SK-N-SH (cell line): Measurements from ENCODE around the gene CRIP3.

Experiments
- CHD2 ChIP-seq: fragments of 150-350 bp; IDR thresholded peaks from 2 replicates; pipeline ENCODE4 v1.6.1; 2018; ENCODE audit warnings: low read length; ENCODE audit not compliant: partially characterized antibody
- EP300 ChIP-seq, 2 experiments: IDR thresholded peaks; 2 replicates each; pipeline versions ENCODE4 v1.4.0 to v1.6.1; 2012; ENCODE audit warnings: borderline replicate concordance in 1 of 2, low read depth in 1 of 2, low read length in 1 of 2
- EZH2phosphoT487 ChIP-seq: fragments of 200-600 bp; sonication (generic); IDR thresholded peaks from 2 replicates; pipeline ENCODE4 v1.6.1; 2017; ENCODE audit warnings: low read depth, mixed run types, mild to moderate bottlenecking, antibody characterized with exemption, moderate library complexity, borderline replicate concordance
- POLR2AphosphoS5 ChIP-seq: IDR thresholded peaks from 2 replicates; pipeline ENCODE4 v1.6.1; 2012; ENCODE audit warnings: low read depth, low read length
- RAD21 ChIP-seq: IDR thresholded peaks from 2 replicates; pipeline ENCODE4 v1.6.1; 2012; ENCODE audit warnings: mild to moderate bottlenecking, low read length
- RCOR1 ChIP-seq: fragments of 150-350 bp; IDR thresholded peaks from 2 replicates; pipeline ENCODE4 v1.6.1; 2017; ENCODE audit warnings: antibody characterized with exemption, low read length
- RXRA ChIP-seq: IDR thresholded peaks from 2 replicates; pipeline ENCODE4 v1.4.0; 2012; ENCODE audit warnings: low read depth, mild to moderate bottlenecking, borderline replicate concordance
- TAF1 ChIP-seq: IDR thresholded peaks from 2 replicates; pipeline ENCODE4 v1.6.1; 2012; ENCODE audit warnings: low read depth, mild to moderate bottlenecking, low read length, moderate library complexity, borderline replicate concordance
- TEAD4 ChIP-seq: IDR thresholded peaks from 2 replicates; pipeline ENCODE4 v1.4.0; 2012; ENCODE audit warnings: mild to moderate bottlenecking, borderline replicate concordance; ENCODE audit not compliant: insufficient read depth
- YY1 ChIP-seq: IDR thresholded peaks from 2 replicates; pipeline ENCODE4 v1.4.0; 2012; ENCODE audit warnings: low read depth, mild to moderate bottlenecking
- TF ChIP-seq, protein P1 (sequence below): fragments of 200-600 bp; sonication (generic); IDR thresholded peaks from 2 replicates; pipeline ENCODE4 v1.6.1; 2017; ENCODE audit warnings: antibody characterized with exemption, mild to moderate bottlenecking, moderate library complexity

DNA sequence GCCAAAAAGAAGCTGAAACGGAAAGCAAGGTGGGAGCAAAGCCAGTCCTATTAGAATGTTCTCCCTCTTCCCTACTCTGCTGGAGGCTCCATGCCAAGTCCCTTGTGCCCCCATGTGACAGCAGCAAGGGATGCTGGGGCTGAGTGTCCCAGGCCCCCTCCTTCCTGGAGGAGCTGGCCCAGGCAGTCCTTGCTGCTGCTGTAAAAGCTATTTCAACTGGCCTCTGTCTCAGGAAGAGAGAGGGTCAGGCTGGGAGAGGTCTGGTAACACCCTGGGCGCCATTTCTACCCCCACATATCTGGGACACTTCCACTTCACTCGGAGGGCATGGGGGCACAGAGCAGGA, 40.3 kb downstream of the CRIP3 start:
- TF ChIP-seq, protein P1, sequence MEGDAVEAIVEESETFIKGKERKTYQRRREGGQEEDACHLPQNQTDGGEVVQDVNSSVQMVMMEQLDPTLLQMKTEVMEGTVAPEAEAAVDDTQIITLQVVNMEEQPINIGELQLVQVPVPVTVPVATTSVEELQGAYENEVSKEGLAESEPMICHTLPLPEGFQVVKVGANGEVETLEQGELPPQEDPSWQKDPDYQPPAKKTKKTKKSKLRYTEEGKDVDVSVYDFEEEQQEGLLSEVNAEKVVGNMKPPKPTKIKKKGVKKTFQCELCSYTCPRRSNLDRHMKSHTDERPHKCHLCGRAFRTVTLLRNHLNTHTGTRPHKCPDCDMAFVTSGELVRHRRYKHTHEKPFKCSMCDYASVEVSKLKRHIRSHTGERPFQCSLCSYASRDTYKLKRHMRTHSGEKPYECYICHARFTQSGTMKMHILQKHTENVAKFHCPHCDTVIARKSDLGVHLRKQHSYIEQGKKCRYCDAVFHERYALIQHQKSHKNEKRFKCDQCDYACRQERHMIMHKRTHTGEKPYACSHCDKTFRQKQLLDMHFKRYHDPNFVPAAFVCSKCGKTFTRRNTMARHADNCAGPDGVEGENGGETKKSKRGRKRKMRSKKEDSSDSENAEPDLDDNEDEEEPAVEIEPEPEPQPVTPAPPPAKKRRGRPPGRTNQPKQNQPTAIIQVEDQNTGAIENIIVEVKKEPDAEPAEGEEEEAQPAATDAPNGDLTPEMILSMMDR, result no peak
- no peak for TF ChIP-seq EP300 (IDR thresholded peaks at IDR 0.05; ENCODE audit: borderline replicate concordance in 1 of 2, low read depth in 1 of 2, low read length in 1 of 2)
- TF ChIP-seq YY1, result no peak
- TF ChIP-seq TEAD4, result no peak
- no peak for TF ChIP-seq RXRA
- TF ChIP-seq EZH2phosphoT487, result no peak
- no peak for TF ChIP-seq RCOR1
- TF ChIP-seq RAD21, result no peak
- no peak for TF ChIP-seq POLR2AphosphoS5
- no peak for TF ChIP-seq CHD2
- TF ChIP-seq TAF1, result no peak
